ENCODE data around the gene CLMN. TPM values are rescaled to one million over a fixed set of nuclear protein-coding genes. Genes with fewer than 3 reads are reported as not detected.

CLMN gene
- total RNA-seq, 1 experiment from 2014 or later: 33.4 TPM

GRCh38 chr14:95314609-95315008 lies 5.1 kb downstream of the CLMN start (continued):
- no peak for TF ChIP-seq EZH2phosphoT487 (IDR thresholded peaks at IDR 0.05; ENCODE audit: borderline replicate concordance)

GRCh38 chr14:95313707-95314106 lies 6.0 kb downstream of the CLMN start:
- H3K27me3 ChIP-seq (ENCODE audit: insufficient read depth, low read length): no peaks in the 10 kb centered on the region
- H2AFZ ChIP-seq (ENCODE audit: low read depth, low read length, poor library complexity, severe bottlenecking): no peak overlapping the region
- BruUV-seq (replicated peaks): no TSS peak
- peaks cover 24% of the 10 kb centered on the region; the same call in 1 of the 2 replicates for H3K79me2 ChIP-seq (ENCODE audit: insufficient read depth, low read length)
- DNase-seq (ENCODE audit: low read depth, low spot score): no peak
- intact Hi-C loops (cut with micrococcal nuclease): no loop called here
- H3K36me3 ChIP-seq (ENCODE audit: control insufficient read depth in 1 of 2, insufficient read depth in 2 of 2, low read length in 2 of 2): no peaks in the 10 kb centered on the region
- no peak overlapping the region for H3K27ac ChIP-seq (ENCODE audit: low read depth, low read length)
- ChIA-PET POLR2A (no interaction called here), RAD21 (ENCODE audit: low non-redundant PET in 1 of 2, low total read pairs in 2 of 2, uncharacterized antibody in 2 of 2, unreplicated experiment in 2 of 2) (no interaction called here), CTCF (no interaction called here)
- no peaks in the 10 kb centered on the region for H3K9me3 ChIP-seq (ENCODE audit: control insufficient read depth in 1 of 2, insufficient read depth in 1 of 2, low read depth in 1 of 2, low read length in 2 of 2)
- no peak overlapping the region for H3K4me3 ChIP-seq (replicated peaks in 1 of 2; ENCODE audit: low read depth in 1 of 2, low read length in 2 of 2)
- no peak for ATAC-seq
- no peaks in the 10 kb centered on the region for H4K20me1 ChIP-seq (ENCODE audit: insufficient read depth)
- no peaks in the 10 kb centered on the region for H3K9me2 ChIP-seq (ENCODE audit: insufficient read depth)
- H3K4me1 ChIP-seq (ENCODE audit: control insufficient read depth in 1 of 2, insufficient read depth in 2 of 2, low read length in 2 of 2): peaks cover 17 to 58% of the 10 kb centered on the region in 2 experiments
- H3K9ac ChIP-seq (ENCODE audit: low read length): no peak overlapping the region
- TF ChIP-seq JUND (IDR thresholded peaks at IDR 0.05) (no peak), ELF1 (IDR thresholded peaks at IDR 0.05; ENCODE audit: borderline replicate concordance, low read depth) (no peak), FOSL1 (IDR thresholded peaks at IDR 0.05; ENCODE audit: low read depth) (no peak), ZBTB33 (IDR thresholded peaks at IDR 0.05; ENCODE audit: extremely low read depth, insufficient replicate concordance, low read length) (no peak), EGR1 (IDR thresholded peaks at IDR 0.05; ENCODE audit: low read depth) (no peak), ATF3 (IDR thresholded peaks at IDR 0.05) (no peak), RAD21 (IDR thresholded peaks at IDR 0.05; ENCODE audit: low read depth) (no peak), REST (IDR thresholded peaks at IDR 0.05; ENCODE audit: low read depth) (no peak), CEBPB (IDR thresholded peaks at IDR 0.05; ENCODE audit: low read depth) (no peak)
- no peak overlapping the region for H3K4me2 ChIP-seq (ENCODE audit: low read length)
